MM.1S (cell line): ENCODE measurements around the gene TYW3.

ENCODE experiments used
- CTCF ChIP-seq: fragments of 300-600 bp; sonication (generic); IDR thresholded peaks from 2 replicates; pipeline ENCODE4 v1.5.1; 2016; ENCODE audit warnings: antibody characterized with exemption, low read length, mixed read lengths
- EZH2 ChIP-seq: fragments of 300-600 bp; sonication (generic); optimal IDR thresholded peaks from 2 replicates; pipeline ENCODE3; 2017; ENCODE audit warnings: low read depth, mild to moderate bottlenecking, antibody characterized with exemption, low read length, mixed read lengths
- EZH2phosphoT487 ChIP-seq: fragments of 300-600 bp; sonication (generic); IDR thresholded peaks from 2 replicates; pipeline ENCODE4 v1.6.1; 2018; ENCODE audit warnings: antibody characterized with exemption, low read length

- TF ChIP-seq CTCF (no peak), EZH2 (no peak), EZH2phosphoT487 (no peak)
Measured at GRCh38 chr1:74715806-74716205, 17.1 kb upstream of the TYW3 start.
